SH-SY5Y (cell line): ENCODE data around the gene ETV6.

Source experiments
- GATA2 ChIP-seq: IDR thresholded peaks from 2 replicates; pipeline ENCODE4 v1.6.1; 2011; ENCODE audit warnings: mild to moderate bottlenecking, low read depth, low read length
- GATA3 ChIP-seq: IDR thresholded peaks from 2 replicates; pipeline ENCODE4 v1.6.1; 2011; ENCODE audit warnings: low read depth, mild to moderate bottlenecking, low read length, moderate library complexity

DNA sequence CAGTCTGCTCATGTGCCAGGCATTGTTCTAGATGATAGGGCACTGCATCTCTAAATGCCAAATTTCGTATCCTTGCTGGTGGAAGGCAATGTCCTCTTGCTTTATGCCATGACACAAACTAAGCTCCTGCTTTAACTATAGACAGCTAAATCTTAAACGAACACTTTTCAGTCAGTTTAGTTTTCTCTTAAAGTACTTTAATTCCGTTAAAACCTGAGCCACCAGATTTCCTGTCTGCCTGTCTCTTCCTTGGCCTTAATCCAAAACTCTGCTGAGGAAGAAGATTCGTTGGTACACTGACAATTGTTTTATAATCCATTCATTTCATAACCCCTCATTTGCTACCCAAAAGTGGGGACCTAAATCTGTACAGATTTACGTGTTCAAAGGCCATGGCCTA, 226.8 kb downstream of the ETV6 start:
- TF ChIP-seq GATA3 (no peak), GATA2 (no peak)
